MM.1S (cell line): ENCODE measurements around the gene ST7.

Experiments
- DNase-seq: peaks from one replicate; pipeline ENCODE4 v3.0.0-alpha.2; 2015
- H2AFZ ChIP-seq: fragments of 300-600 bp; sonication (generic); 2 replicates; pipeline ENCODE4 v1.6.0; 2016; ENCODE audit warnings: antibody characterized with exemption, low read length
- H3F3A ChIP-seq: fragments of 300-600 bp; sonication (generic); 2 replicates; pipeline ENCODE4 v1.6.1; 2016; ENCODE audit warnings: mild to moderate bottlenecking, antibody characterized with exemption, low read length, moderate library complexity, mixed read lengths; ENCODE audit not compliant: insufficient read depth
- H3K27ac ChIP-seq: fragments of 300-600 bp; sonication (generic); 2 replicates; pipeline ENCODE4 v1.5.1; 2016; ENCODE audit warnings: mild to moderate bottlenecking, low read length
- H3K27me3 ChIP-seq: fragments of 300-600 bp; sonication (generic); replicated peaks from 2 replicates; pipeline ENCODE4 v1.6.0; 2016; ENCODE audit warnings: low read length; ENCODE audit not compliant: insufficient read depth
- H3K36me3 ChIP-seq: fragments of 300-600 bp; sonication (generic); replicated peaks from 2 replicates; pipeline ENCODE4 v1.6.1; 2016; ENCODE audit warnings: mild to moderate bottlenecking, low read length, mixed read lengths; ENCODE audit not compliant: insufficient read depth
- H3K4me1 ChIP-seq: fragments of 300-600 bp; sonication (generic); 2 replicates; pipeline ENCODE4 v1.6.1; 2016; ENCODE audit warnings: low read length, mixed read lengths
- H3K4me2 ChIP-seq: fragments of 300-600 bp; sonication (generic); 2 replicates; pipeline ENCODE4 v1.6.0; 2016; ENCODE audit warnings: low read depth, low read length
- H3K4me3 ChIP-seq: fragments of 300-600 bp; sonication (generic); 2 replicates; pipeline ENCODE4 v1.5.1; 2016; ENCODE audit warnings: low read length, mixed read lengths
- H3K79me2 ChIP-seq: fragments of 300-600 bp; sonication (generic); 2 replicates; pipeline ENCODE4 v1.6.1; 2016; ENCODE audit warnings: mixed run types, low read length, mixed read lengths
- H3K9ac ChIP-seq: fragments of 300-600 bp; sonication (generic); 2 replicates; pipeline ENCODE4 v1.6.1; 2016; ENCODE audit warnings: low read length, mixed read lengths
- H3K9me2 ChIP-seq: fragments of 300-600 bp; sonication (generic); replicated peaks from 2 replicates; pipeline ENCODE4 v1.6.1; 2016; ENCODE audit warnings: mild to moderate bottlenecking, low read length, mixed read lengths; ENCODE audit not compliant: insufficient read depth
- H3K9me3 ChIP-seq: fragments of 300-600 bp; sonication (generic); replicated peaks from 2 replicates; pipeline ENCODE4 v1.6.1; 2016; ENCODE audit warnings: mild to moderate bottlenecking, low read length, mixed read lengths; ENCODE audit not compliant: insufficient read depth
- H4K20me1 ChIP-seq: fragments of 300-600 bp; sonication (generic); 2 replicates; pipeline ENCODE4 v1.6.1; 2016; ENCODE audit warnings: mild to moderate bottlenecking, low read length, moderate library complexity, mixed read lengths; ENCODE audit not compliant: insufficient read depth
- EZH2 ChIP-seq: fragments of 300-600 bp; sonication (generic); optimal IDR thresholded peaks from 2 replicates; pipeline ENCODE3; 2017; ENCODE audit warnings: low read depth, mild to moderate bottlenecking, antibody characterized with exemption, low read length, mixed read lengths
- EZH2phosphoT487 ChIP-seq: fragments of 300-600 bp; sonication (generic); IDR thresholded peaks from 2 replicates; pipeline ENCODE4 v1.6.1; 2018; ENCODE audit warnings: antibody characterized with exemption, low read length
- TF ChIP-seq, protein P1 (sequence below): fragments of 300-600 bp; sonication (generic); IDR thresholded peaks from 2 replicates; pipeline ENCODE4 v1.5.1; 2016; ENCODE audit warnings: antibody characterized with exemption, low read length, mixed read lengths

Gene ST7

DNA sequence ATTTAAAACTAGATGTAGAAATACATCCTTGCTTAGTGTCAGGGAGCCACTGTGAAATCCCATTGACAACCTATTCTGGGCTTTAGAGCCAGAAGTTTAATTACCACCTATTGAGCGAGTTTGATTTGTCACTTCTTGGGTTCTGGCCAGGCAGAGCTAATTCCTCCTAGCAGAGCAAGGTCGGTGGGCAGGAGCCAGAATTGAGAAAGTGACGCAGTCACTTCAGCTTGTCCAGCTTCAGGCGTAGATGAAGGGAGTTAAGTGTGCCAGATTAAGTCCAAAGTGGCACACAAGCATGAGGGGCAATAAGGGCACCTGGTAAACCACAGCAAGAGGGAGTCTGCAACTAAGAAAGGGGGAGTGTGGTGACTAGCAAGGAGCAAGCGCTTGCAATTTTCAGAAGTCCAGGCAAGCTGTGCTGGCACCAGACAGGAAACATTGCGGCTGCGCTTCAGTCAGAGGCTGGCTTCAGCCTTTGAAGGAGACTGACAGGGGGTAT is 119.4 kb downstream of the ST7 start:
- no peak overlapping the region for H3K4me3 ChIP-seq
- no peak overlapping the region for H2AFZ ChIP-seq
- no peak overlapping the region for H3K4me2 ChIP-seq
- no peaks in the 10 kb centered on the region for H3K9me2 ChIP-seq
- no peaks in the 10 kb centered on the region for H3F3A ChIP-seq
- peaks cover 17% of the 10 kb centered on the region; the same call in 1 of the 2 replicates for H4K20me1 ChIP-seq
- no peaks in the 10 kb centered on the region for H3K36me3 ChIP-seq
- no peaks in the 10 kb centered on the region for H3K4me1 ChIP-seq
- H3K9ac ChIP-seq, result no peak overlapping the region
- no peak overlapping the region for H3K27ac ChIP-seq
- H3K9me3 ChIP-seq, result no peaks in the 10 kb centered on the region
- no peak for DNase-seq
- H3K79me2 ChIP-seq, result 0 out of 2 replicates have a peak, but pooled peaks cover 14% of the 10 kb centered on the region
- no peak for TF ChIP-seq EZH2phosphoT487
- no peak for TF ChIP-seq EZH2
- TF ChIP-seq, protein P1, sequence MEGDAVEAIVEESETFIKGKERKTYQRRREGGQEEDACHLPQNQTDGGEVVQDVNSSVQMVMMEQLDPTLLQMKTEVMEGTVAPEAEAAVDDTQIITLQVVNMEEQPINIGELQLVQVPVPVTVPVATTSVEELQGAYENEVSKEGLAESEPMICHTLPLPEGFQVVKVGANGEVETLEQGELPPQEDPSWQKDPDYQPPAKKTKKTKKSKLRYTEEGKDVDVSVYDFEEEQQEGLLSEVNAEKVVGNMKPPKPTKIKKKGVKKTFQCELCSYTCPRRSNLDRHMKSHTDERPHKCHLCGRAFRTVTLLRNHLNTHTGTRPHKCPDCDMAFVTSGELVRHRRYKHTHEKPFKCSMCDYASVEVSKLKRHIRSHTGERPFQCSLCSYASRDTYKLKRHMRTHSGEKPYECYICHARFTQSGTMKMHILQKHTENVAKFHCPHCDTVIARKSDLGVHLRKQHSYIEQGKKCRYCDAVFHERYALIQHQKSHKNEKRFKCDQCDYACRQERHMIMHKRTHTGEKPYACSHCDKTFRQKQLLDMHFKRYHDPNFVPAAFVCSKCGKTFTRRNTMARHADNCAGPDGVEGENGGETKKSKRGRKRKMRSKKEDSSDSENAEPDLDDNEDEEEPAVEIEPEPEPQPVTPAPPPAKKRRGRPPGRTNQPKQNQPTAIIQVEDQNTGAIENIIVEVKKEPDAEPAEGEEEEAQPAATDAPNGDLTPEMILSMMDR, result no peak
- H3K27me3 ChIP-seq, result peaks cover 25% of the 10 kb centered on the region

DNA sequence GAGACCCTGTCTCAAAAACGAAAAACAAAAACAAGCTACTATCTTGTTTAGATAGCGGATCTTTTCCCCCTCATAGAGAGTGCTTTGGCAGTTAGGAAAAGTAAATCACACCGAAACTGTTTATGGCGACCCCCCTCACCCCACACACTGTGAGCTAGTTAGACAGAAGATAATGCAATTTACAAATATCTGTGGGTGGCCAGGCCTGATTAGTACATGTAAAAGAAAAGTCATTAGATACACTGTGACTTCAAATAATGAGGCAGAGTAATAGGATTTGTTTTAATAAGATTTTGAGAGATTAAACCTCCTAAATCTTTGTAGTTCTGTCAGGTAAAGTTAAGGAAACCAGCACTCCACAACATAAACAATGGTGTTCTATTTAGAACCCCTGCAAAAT is 121.1 kb downstream of the ST7 start:
- Histone ChIP-seq H3K4me1 (no peaks in the 10 kb centered on the region), H3K9ac (no peak overlapping the region), H2AFZ (no peak overlapping the region), H3K36me3 (no peaks in the 10 kb centered on the region), H3K4me3 (no peak overlapping the region), H3K9me2 (no peaks in the 10 kb centered on the region), H3K79me2 (0 out of 2 replicates have a peak, but pooled peaks cover 13% of the 10 kb centered on the region), H3K27ac (no peak overlapping the region), H3K4me2 (no peak overlapping the region), H3K27me3 (peaks cover 8% of the 10 kb centered on the region), H3F3A (no peaks in the 10 kb centered on the region), H4K20me1 (peaks cover 10% of the 10 kb centered on the region; the same call in 1 of the 2 replicates), H3K9me3 (no peaks in the 10 kb centered on the region)
- TF ChIP-seq EZH2, result no peak
- TF ChIP-seq, protein P1, result no peak
- TF ChIP-seq EZH2phosphoT487, result no peak
- no peak for DNase-seq

DNA sequence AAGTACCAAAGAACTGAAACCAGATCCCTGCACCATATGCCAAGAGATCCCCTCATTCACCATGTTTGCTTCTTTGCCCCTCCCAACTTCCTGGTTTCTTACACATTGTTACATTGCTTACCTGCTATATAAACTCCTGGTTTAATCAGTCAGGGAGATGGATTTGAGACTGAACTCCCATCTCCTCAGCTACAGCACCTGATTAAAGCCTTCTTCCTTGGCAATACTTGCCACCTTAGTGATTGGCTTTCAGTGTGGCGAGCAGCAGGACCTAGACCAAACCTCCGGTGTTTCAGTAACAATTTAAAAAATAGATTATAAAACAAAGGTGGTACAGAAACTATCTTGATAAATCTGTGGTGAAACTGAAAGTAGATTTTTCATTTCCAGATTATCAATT is 122.6 kb downstream of the ST7 start:
- Histone ChIP-seq H3K4me3 (no peak overlapping the region), H3K27me3 (no peaks in the 10 kb centered on the region), H2AFZ (no peak overlapping the region), H3K36me3 (no peaks in the 10 kb centered on the region), H3K9me3 (no peaks in the 10 kb centered on the region), H3K4me1 (no peaks in the 10 kb centered on the region), H3K9me2 (no peaks in the 10 kb centered on the region), H3K9ac (no peak overlapping the region), H3K79me2 (0 out of 2 replicates have a peak, but pooled peaks cover 4% of the 10 kb centered on the region), H4K20me1 (0 out of 2 replicates have a peak, but pooled peaks cover 3% of the 10 kb centered on the region), H3K27ac (no peak overlapping the region), H3F3A (no peaks in the 10 kb centered on the region), H3K4me2 (no peak overlapping the region)
- no peak for DNase-seq
- TF ChIP-seq EZH2, result no peak
- TF ChIP-seq, protein P1, result no peak
- no peak for TF ChIP-seq EZH2phosphoT487
